ENCODE results near the gene WWTR1.

The WWTR1 gene

GRCh38 chr3:149592758-149593240, 65.0 kb downstream of the WWTR1 start:
- no peak for DNase-seq (ENCODE audit: low spot score)

GRCh38 chr3:149590691-149591441, 67.0 kb downstream of the WWTR1 start:
- no peak for DNase-seq (ENCODE audit: low spot score)

- DNase-seq (ENCODE audit: low spot score): no peak
Measured at GRCh38 chr3:149589332-149589731, 68.5 kb downstream of the WWTR1 start.

GRCh38 chr3:149588909-149589308, 68.9 kb downstream of the WWTR1 start:
- no peak for DNase-seq (ENCODE audit: low spot score)

- no peak for DNase-seq (ENCODE audit: low spot score)
Measured at GRCh38 chr3:149587383-149587782, 70.4 kb downstream of the WWTR1 start.

- no peak for DNase-seq (ENCODE audit: low spot score)
Measured at GRCh38 chr3:149586871-149587270, 71.0 kb downstream of the WWTR1 start.

GRCh38 chr3:149585401-149585726, 72.5 kb downstream of the WWTR1 start:
- DNase-seq (ENCODE audit: low spot score): no peak

- no peak for DNase-seq (ENCODE audit: low spot score)
Measured at GRCh38 chr3:149583921-149584635, 73.7 kb downstream of the WWTR1 start.

- DNase-seq (ENCODE audit: low spot score): no peak
Measured at GRCh38 chr3:149582395-149582794, 75.4 kb downstream of the WWTR1 start.

GRCh38 chr3:149581681-149582370, 76.0 kb downstream of the WWTR1 start:
- DNase-seq (ENCODE audit: low spot score): peak; percentile 51

GRCh38 chr3:149581248-149581647, 76.6 kb downstream of the WWTR1 start:
- no peak for DNase-seq (ENCODE audit: low spot score)

- DNase-seq (ENCODE audit: low spot score): peak; percentile 20
Measured at GRCh38 chr3:149579838-149580542, 77.8 kb downstream of the WWTR1 start.

- DNase-seq (ENCODE audit: low spot score): no peak
Measured at GRCh38 chr3:149579161-149579560, 78.7 kb downstream of the WWTR1 start.

GRCh38 chr3:149577801-149578200, 80.0 kb downstream of the WWTR1 start:
- no peak for DNase-seq (ENCODE audit: low spot score)

- DNase-seq (ENCODE audit: low spot score): peak; percentile 41
Measured at GRCh38 chr3:149575961-149576564, 81.8 kb downstream of the WWTR1 start.

- DNase-seq (ENCODE audit: low spot score): peak; percentile 34
Measured at GRCh38 chr3:149575213-149575960, 82.4 kb downstream of the WWTR1 start.

GRCh38 chr3:149572796-149573414, 84.9 kb downstream of the WWTR1 start:
- DNase-seq (ENCODE audit: low spot score): no peak

- no peak for DNase-seq (ENCODE audit: low spot score)
Measured at GRCh38 chr3:149571381-149571780, 86.4 kb downstream of the WWTR1 start.

GRCh38 chr3:149570016-149570415, 87.8 kb downstream of the WWTR1 start:
- no peak for DNase-seq (ENCODE audit: low spot score)

GRCh38 chr3:149567381-149567780, 90.4 kb downstream of the WWTR1 start:
- DNase-seq (ENCODE audit: low spot score): no peak
